PFSK-1 (cell line): ENCODE data around the gene FRMD4A.

ENCODE experiments used
- FOXP2 ChIP-seq: optimal IDR thresholded peaks from 2 replicates; pipeline ENCODE3; 2011; ENCODE audit warnings: borderline replicate concordance, control low read depth, inconsistent platforms; ENCODE audit not compliant: insufficient read depth; ENCODE audit errors: extremely low read length, extremely low read depth
- POLR2AphosphoS5 ChIP-seq: IDR thresholded peaks from 2 replicates; pipeline ENCODE4 v1.6.1; 2012; ENCODE audit warnings: low read depth, mild to moderate bottlenecking, control low read depth, low read length, moderate library complexity
- SIN3A ChIP-seq: IDR thresholded peaks from 2 replicates; pipeline ENCODE4 v1.6.1; 2012; ENCODE audit warnings: mild to moderate bottlenecking, low read length, moderate library complexity, borderline replicate concordance; ENCODE audit not compliant: insufficient read depth
- TAF1 ChIP-seq: IDR thresholded peaks from 2 replicates; pipeline ENCODE4 v1.6.1; 2012; ENCODE audit warnings: low read length, control low read depth, borderline replicate concordance; ENCODE audit not compliant: insufficient read depth
- TF ChIP-seq, protein P1 (sequence below), 2 experiments: IDR thresholded peaks; 2 replicates each; pipeline versions ENCODE4 v1.6.1 to v1.8.0; 2011 to 2012; ENCODE audit warnings: low read depth in 2 of 2, low read length in 2 of 2, control low read depth in 1 of 2, inconsistent platforms in 1 of 2, mild to moderate bottlenecking in 1 of 2, moderate library complexity in 1 of 2; ENCODE audit not compliant: insufficient read depth in 1 of 2

Gene FRMD4A

DNA sequence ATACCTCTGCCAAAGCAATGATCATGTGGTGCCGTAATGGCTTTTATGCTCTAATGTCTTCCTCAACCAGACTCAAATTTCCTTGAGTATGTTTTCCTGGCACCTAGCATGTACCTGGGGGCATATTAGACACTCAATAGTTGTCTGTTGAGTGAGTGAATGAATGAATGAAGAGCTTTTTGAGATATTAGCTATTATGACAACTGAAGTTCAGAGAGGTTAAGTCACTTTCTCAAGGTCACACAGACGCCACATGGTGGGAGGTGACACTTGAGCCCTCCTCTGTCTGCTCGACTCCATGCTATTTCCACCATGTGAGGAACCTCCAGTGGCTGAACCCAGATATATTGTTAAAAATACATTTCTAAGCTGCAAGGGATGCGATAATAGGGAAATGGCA, 611.9 kb downstream of the FRMD4A start:
- TF ChIP-seq, protein P1, sequence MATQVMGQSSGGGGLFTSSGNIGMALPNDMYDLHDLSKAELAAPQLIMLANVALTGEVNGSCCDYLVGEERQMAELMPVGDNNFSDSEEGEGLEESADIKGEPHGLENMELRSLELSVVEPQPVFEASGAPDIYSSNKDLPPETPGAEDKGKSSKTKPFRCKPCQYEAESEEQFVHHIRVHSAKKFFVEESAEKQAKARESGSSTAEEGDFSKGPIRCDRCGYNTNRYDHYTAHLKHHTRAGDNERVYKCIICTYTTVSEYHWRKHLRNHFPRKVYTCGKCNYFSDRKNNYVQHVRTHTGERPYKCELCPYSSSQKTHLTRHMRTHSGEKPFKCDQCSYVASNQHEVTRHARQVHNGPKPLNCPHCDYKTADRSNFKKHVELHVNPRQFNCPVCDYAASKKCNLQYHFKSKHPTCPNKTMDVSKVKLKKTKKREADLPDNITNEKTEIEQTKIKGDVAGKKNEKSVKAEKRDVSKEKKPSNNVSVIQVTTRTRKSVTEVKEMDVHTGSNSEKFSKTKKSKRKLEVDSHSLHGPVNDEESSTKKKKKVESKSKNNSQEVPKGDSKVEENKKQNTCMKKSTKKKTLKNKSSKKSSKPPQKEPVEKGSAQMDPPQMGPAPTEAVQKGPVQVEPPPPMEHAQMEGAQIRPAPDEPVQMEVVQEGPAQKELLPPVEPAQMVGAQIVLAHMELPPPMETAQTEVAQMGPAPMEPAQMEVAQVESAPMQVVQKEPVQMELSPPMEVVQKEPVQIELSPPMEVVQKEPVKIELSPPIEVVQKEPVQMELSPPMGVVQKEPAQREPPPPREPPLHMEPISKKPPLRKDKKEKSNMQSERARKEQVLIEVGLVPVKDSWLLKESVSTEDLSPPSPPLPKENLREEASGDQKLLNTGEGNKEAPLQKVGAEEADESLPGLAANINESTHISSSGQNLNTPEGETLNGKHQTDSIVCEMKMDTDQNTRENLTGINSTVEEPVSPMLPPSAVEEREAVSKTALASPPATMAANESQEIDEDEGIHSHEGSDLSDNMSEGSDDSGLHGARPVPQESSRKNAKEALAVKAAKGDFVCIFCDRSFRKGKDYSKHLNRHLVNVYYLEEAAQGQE (IDR thresholded peaks at IDR 0.05; ENCODE audit: insufficient read depth in 1 of 2, low read depth in 2 of 2, low read length in 2 of 2) = no peak
- no peak for TF ChIP-seq TAF1
- TF ChIP-seq FOXP2 = no peak
- TF ChIP-seq POLR2AphosphoS5 = no peak
- no peak for TF ChIP-seq SIN3A

DNA sequence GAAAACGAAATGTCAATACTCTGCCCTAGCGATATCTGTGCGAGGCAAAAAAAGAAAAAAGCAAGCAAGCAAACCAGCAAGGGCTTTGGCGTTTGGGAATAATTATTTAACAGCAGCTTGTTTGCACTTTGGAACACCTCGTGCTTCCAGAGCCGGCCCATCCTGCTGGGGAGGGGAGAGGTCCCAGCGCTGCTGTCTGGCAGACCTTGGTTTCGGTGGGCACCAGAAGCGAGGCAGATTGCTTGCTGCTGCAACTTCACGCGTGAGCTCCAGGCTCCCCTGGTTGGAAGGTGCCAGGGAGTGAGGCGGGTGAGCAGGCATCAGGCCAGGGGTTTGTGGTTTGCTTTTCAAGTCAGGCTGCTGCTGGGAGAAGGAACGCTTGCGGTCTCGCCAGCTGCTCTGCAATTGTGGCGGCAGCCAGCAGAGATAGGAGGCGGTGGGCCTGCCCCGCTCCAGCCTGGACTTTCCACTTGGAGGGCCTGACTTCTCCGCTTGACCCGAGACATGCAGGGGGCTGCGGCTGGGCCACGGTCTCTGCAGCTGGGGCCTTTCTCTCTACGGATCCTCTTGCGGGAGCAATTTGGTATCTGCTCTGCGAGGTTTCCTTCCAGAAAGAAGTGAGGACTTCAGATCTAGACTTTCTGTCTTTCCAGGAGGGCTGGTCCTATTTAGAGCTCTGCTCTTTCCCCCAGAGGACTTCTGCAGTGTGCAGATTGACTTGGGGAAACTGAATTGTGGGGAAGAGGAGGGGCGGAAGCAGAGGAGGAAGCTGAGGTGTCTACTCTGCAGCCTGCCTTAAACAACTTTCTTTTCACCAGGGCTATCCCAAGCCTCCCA, 612.6 kb downstream of the FRMD4A start:
- TF ChIP-seq POLR2AphosphoS5 (no peak), FOXP2 (peak; percentile 45)

DNA sequence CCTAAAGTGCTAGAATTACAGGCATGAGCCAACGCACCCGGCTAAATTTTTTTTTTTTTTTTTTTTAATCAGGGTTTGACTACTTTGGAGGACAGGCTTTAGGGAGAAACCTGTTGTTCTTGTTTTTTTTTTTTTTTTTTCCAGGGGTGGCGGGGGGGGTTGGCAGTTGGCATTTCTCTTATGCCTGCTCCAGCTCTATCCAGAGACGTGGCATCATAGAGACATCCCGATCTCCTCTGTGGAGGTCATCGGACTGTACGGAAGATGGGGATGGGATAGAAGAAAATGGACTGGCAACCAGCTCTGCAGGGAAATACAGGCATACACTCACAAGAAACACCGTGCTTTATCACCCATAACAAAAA, 613.2 kb downstream of the FRMD4A start:
- TF ChIP-seq, protein P1 (IDR thresholded peaks at IDR 0.05; ENCODE audit: insufficient read depth in 1 of 2, low read depth in 2 of 2, low read length in 2 of 2) = no peak

DNA sequence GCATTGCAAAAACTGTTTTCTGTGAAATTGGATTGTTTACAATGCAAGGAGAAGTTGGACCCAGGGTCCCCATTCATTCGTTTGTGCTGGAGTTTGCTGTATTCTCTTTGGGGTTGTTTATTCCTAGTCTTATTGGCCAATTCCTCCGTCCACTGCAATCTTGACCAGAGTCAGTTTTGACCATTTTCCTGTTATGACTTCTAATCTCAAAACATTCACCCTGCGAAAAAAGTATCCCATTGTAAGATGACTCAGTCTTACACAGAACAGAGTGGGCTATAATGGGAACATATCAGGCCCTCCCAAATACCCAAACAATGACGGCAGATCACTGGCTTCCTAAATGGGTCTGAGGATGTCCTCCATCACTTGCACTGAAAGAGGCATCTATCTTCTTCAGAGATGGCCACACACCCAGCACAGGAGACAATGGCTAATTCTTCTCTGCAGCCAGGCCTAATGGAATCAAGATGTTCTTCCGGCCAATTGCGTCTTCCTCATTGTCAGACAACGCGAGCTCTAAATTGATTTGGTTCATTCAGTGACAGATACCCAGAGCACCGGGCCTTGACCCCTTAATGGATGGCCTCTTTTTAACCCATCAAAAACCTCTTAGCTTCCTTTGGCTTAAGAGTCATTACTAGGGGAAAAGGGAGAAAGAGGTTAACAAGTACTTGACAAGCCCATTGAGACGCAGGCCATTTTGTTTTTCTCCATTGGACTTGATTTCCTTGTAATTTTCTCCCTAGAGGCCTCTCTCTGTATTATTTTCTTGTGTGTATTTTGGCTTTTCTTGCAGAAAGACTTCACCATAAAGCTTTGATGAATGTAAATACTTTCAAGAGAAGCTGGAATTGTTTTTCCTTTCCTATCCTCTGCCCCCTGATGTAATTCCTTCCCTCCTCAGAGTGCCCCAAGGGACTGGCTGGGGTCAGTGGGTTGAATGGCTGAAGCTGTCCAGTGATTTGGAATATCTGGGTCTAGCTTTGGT, 614.3 kb downstream of the FRMD4A start:
- TF ChIP-seq, protein P1 (IDR thresholded peaks at IDR 0.05; ENCODE audit: insufficient read depth in 1 of 2, low read depth in 2 of 2, low read length in 2 of 2) = no peak
- TF ChIP-seq POLR2AphosphoS5 = peak; percentile 34; the same call in 1 of the 2 replicates

DNA sequence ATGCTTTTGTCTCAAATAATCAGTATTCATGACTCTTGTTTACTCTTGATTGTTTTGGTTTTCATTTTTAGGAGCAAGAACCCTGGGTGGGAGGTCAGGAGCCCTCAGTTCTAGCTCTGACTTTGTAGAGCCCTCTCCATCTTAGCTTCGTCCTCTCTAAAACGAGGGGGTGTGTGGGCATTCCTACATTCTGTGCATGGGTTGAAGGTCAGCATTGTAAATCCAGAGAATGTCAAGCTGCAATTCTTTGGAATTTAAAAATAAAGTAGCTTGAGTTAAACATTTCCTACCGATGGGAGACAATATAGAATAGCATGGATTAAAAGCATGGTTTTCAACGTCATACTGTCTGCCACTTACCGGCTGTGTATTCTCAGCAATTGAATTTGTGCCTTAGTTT, 615.6 kb downstream of the FRMD4A start:
- TF ChIP-seq, protein P1 (IDR thresholded peaks at IDR 0.05; ENCODE audit: insufficient read depth in 1 of 2, low read depth in 2 of 2, low read length in 2 of 2) = no peak
- TF ChIP-seq SIN3A = no peak
- no peak for TF ChIP-seq POLR2AphosphoS5
- no peak for TF ChIP-seq FOXP2
- no peak for TF ChIP-seq TAF1
